BLaER1 (cell line): ENCODE data around the gene FAM83D.

Experiments used
- H3K27ac ChIP-seq: shearing (Covaris generic); formaldehyde crosslinking; 2 replicates; pipeline ENCODE4 v1.8.1; 2022
- H3K27me3 ChIP-seq: shearing (Covaris generic); formaldehyde crosslinking; 2 replicates; pipeline ENCODE4 v1.8.1; 2022
- H3K36me3 ChIP-seq: shearing (Covaris generic); formaldehyde crosslinking; 2 replicates; pipeline ENCODE4 v1.8.1; 2022
- H3K4me1 ChIP-seq: shearing (Covaris generic); formaldehyde crosslinking; 2 replicates; pipeline ENCODE4 v1.8.1; 2022
- H3K4me2 ChIP-seq: shearing (Covaris generic); formaldehyde crosslinking; 2 replicates; pipeline ENCODE4 v1.8.1; 2022
- H3K4me3 ChIP-seq: shearing (Covaris generic); formaldehyde crosslinking; 2 replicates; pipeline ENCODE4 v1.8.1; 2022
- H3K9ac ChIP-seq: shearing (Covaris generic); formaldehyde crosslinking; 2 replicates; pipeline ENCODE4 v1.8.1; 2022
- H3K9me3 ChIP-seq: shearing (Covaris generic); formaldehyde crosslinking; 2 replicates; pipeline ENCODE4 v1.8.1; 2022
- H4K20me1 ChIP-seq: shearing (Covaris generic); formaldehyde crosslinking; 2 replicates; pipeline ENCODE4 v1.8.1; 2022
- Cebpa-rat ChIP-seq: shearing (Covaris generic); IDR thresholded peaks from 2 replicates; pipeline ENCODE4 v1.8.1; 2022

FAM83D gene

GRCh38 chr20:38915355-38915754, 10.9 kb upstream of the FAM83D start:
- no peak for TF ChIP-seq Cebpa-rat
- Histone ChIP-seq H3K27me3 (no peaks in the 10 kb centered on the region), H4K20me1 (no peaks in the 10 kb centered on the region), H3K4me3 (no peak overlapping the region), H3K9ac (no peak overlapping the region), H3K27ac (no peak overlapping the region), H3K4me1 (no peaks in the 10 kb centered on the region), H3K4me2 (no peak overlapping the region), H3K9me3 (no peaks in the 10 kb centered on the region), H3K36me3 (peaks cover 36% of the 10 kb centered on the region)

DNA sequence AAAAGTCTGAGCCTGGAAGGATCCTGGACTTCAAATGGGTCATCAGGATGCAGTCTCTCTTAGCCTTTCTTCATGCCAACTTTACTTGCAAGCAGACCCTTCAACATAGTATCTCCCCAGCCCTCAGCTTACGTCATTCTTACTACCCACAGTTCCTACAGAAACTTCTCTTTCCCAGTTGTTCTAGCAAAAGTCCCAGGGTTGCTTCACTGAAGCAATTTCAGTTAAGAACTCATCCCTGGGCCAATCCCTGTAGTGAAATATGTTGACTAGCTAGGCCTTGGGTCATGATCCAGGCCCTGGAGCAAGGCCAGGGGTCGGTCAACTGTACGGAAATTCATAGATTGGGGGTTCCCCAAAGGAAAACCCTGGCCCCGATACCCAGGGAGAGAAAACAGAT, 8.6 kb upstream of the FAM83D start:
- no peaks in the 10 kb centered on the region for H3K27me3 ChIP-seq
- TF ChIP-seq Cebpa-rat, result no peak
- no peaks in the 10 kb centered on the region for H3K9me3 ChIP-seq

DNA sequence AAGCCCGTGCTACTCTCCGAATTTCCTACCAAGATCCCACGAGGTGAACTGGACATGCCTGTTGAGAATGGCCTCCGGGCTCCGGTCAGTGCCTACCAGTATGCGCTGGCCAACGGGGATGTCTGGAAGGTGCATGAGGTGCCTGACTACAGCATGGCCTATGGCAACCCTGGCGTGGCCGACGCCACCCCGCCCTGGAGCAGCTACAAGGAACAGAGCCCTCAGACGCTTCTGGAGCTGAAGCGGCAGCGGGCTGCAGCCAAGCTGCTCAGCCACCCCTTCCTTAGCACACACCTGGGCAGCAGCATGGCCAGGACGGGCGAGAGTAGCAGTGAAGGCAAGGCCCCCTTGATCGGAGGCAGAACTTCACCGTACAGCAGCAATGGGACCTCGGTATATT, 8.0 kb upstream of the FAM83D start:
- no peaks in the 10 kb centered on the region for H3K4me1 ChIP-seq
- H3K9me3 ChIP-seq, result no peaks in the 10 kb centered on the region
- H3K4me3 ChIP-seq, result no peak overlapping the region
- H3K4me2 ChIP-seq, result no peak overlapping the region
- no peaks in the 10 kb centered on the region for H4K20me1 ChIP-seq
- no peak overlapping the region for H3K9ac ChIP-seq
- no peak for TF ChIP-seq Cebpa-rat
- no peak overlapping the region for H3K27ac ChIP-seq
- peaks cover 37% of the 10 kb centered on the region for H3K36me3 ChIP-seq
- H3K27me3 ChIP-seq, result no peaks in the 10 kb centered on the region

More for the DNA sequence above, 8.6 kb upstream of the FAM83D start:
- Histone ChIP-seq H3K27ac (no peak overlapping the region), H3K36me3 (peaks cover 37% of the 10 kb centered on the region), H3K4me2 (no peak overlapping the region), H3K4me3 (no peak overlapping the region), H3K4me1 (no peaks in the 10 kb centered on the region), H4K20me1 (no peaks in the 10 kb centered on the region), H3K9ac (no peak overlapping the region)

- H3K9ac ChIP-seq, result no peak overlapping the region
- no peak for TF ChIP-seq Cebpa-rat
- H3K4me1 ChIP-seq, result no peaks in the 10 kb centered on the region
- H3K9me3 ChIP-seq, result no peaks in the 10 kb centered on the region
- H4K20me1 ChIP-seq, result no peaks in the 10 kb centered on the region
- H3K27ac ChIP-seq, result no peak overlapping the region
- no peak overlapping the region for H3K4me2 ChIP-seq
- H3K4me3 ChIP-seq, result no peak overlapping the region
- H3K36me3 ChIP-seq, result peaks cover 31% of the 10 kb centered on the region
- no peaks in the 10 kb centered on the region for H3K27me3 ChIP-seq
Measured at GRCh38 chr20:38919683-38920082, 6.5 kb upstream of the FAM83D start.

GRCh38 chr20:38920411-38920810, 5.8 kb upstream of the FAM83D start:
- no peak for TF ChIP-seq Cebpa-rat
- Histone ChIP-seq H3K36me3 (peaks cover 29% of the 10 kb centered on the region), H3K9me3 (no peaks in the 10 kb centered on the region), H4K20me1 (no peaks in the 10 kb centered on the region), H3K27me3 (no peaks in the 10 kb centered on the region), H3K27ac (no peak overlapping the region), H3K9ac (no peak overlapping the region), H3K4me3 (no peak overlapping the region), H3K4me1 (no peaks in the 10 kb centered on the region), H3K4me2 (no peak overlapping the region)

GRCh38 chr20:38920851-38921250, 5.4 kb upstream of the FAM83D start:
- no peak overlapping the region for H3K9ac ChIP-seq
- H3K27ac ChIP-seq, result no peak overlapping the region
- H3K4me1 ChIP-seq, result no peaks in the 10 kb centered on the region
- no peak overlapping the region for H3K4me3 ChIP-seq
- H3K27me3 ChIP-seq, result no peaks in the 10 kb centered on the region
- no peaks in the 10 kb centered on the region for H4K20me1 ChIP-seq
- peaks cover 26% of the 10 kb centered on the region for H3K36me3 ChIP-seq
- TF ChIP-seq Cebpa-rat, result no peak
- H3K4me2 ChIP-seq, result no peak overlapping the region
- no peaks in the 10 kb centered on the region for H3K9me3 ChIP-seq

DNA sequence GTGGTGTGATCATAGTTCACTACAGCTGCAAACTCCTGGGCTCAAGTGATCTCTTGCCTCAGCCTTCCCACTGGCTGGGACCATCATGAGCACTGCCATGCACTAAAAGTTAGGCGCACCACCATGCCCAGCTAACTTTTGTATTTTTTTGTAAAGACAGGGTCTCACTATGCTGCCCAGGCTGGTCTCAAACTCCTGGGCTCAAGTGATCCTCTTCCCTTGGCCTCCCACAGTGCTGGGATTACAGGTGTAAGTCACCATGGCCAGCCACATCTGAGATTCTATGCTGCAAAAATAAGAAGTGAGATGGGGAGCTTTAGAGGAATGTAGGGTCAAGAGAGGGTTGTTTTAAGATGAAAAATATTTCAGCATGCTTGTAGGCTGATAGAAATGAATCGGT, 1.5 kb upstream of the FAM83D start:
- Histone ChIP-seq H3K27ac (no peak overlapping the region), H3K4me1 (peaks cover 27% of the 10 kb centered on the region), H3K36me3 (peaks cover 11% of the 10 kb centered on the region), H3K9ac (no peak overlapping the region), H3K4me2 (no peak overlapping the region), H3K27me3 (no peaks in the 10 kb centered on the region), H4K20me1 (peaks cover 24% of the 10 kb centered on the region), H3K4me3 (no peak overlapping the region), H3K9me3 (no peaks in the 10 kb centered on the region)
- no peak for TF ChIP-seq Cebpa-rat

- peak overlapping the region; percentile 93 for H3K27ac ChIP-seq
- peaks cover 47% of the 10 kb centered on the region for H4K20me1 ChIP-seq
- H3K9me3 ChIP-seq, result no peaks in the 10 kb centered on the region
- no peak for TF ChIP-seq Cebpa-rat
- H3K36me3 ChIP-seq, result peaks cover 25% of the 10 kb centered on the region
- peak overlapping the region; percentile 95 for H3K9ac ChIP-seq
- peak overlapping the region; percentile 92 for H3K4me3 ChIP-seq
- H3K4me1 ChIP-seq, result peaks cover 46% of the 10 kb centered on the region
- H3K27me3 ChIP-seq, result no peaks in the 10 kb centered on the region
- peak overlapping the region; percentile 86 for H3K4me2 ChIP-seq
Measured at GRCh38 chr20:38926934-38927616, 858 bp downstream of the FAM83D start.

DNA sequence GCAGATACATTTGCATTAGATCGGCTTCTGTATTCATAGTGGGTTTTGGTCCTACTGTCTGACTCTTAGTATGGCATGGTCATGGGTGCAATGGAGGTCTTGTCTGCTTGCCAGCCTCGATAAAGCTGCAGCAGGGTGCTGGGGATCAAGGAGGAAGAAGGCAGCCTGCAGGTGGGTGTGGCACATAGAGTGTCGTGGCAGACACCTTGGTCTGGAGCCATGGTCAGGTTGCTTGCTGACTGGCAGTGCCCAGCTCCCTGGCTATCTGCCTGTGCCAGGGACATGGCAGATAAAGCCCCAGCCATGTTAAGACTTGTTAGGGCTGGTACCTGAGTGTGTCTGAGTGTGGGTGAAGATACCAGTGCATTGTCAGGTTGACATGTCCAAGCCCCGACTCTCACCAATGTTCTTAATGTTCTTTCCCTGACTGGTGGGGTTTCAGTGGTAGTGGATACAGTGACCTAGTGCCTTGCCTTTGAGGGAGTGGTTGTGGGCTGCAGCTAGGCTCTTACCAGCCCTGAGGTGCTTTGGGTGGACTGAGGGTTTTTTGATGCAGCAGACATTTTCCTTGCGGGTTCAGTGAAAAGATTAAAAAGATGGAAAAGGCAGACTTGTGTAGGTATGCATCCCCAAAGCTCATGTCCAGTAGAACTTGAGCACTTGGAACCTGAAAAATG, 1.8 kb downstream of the FAM83D start:
- H3K9me3 ChIP-seq, result no peaks in the 10 kb centered on the region
- H3K9ac ChIP-seq, result peak overlapping the region; percentile 95; the same call in 1 of the 2 replicates
- TF ChIP-seq Cebpa-rat, result no peak
- H3K27me3 ChIP-seq, result no peaks in the 10 kb centered on the region
- H3K36me3 ChIP-seq, result peaks cover 34% of the 10 kb centered on the region
- H3K4me2 ChIP-seq, result peak overlapping the region; percentile 86
- peaks cover 57% of the 10 kb centered on the region for H4K20me1 ChIP-seq
- peaks cover 48% of the 10 kb centered on the region for H3K4me1 ChIP-seq
- H3K4me3 ChIP-seq, result peak overlapping the region; percentile 92
- no peak overlapping the region; the same call in 1 of the 2 replicates for H3K27ac ChIP-seq

DNA sequence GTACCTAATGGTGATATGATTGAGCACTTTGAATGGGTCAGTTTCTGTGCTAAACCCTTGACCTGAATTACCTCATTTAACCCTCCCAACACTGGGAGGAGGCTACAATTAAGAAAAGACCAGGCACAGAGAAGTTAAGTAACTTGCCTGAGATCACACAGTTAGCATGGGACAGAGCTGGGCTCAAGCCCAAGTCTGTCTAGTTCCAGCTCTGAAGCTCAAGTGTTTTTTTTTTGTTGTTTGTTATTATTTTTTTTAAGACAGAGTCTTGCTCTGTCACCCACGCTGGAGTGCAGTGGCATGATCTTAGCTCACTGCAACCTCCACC, 4.0 kb downstream of the FAM83D start:
- Histone ChIP-seq H3K4me1 (peaks cover 49% of the 10 kb centered on the region), H4K20me1 (peaks cover 79% of the 10 kb centered on the region), H3K9me3 (no peaks in the 10 kb centered on the region), H3K9ac (no peak overlapping the region), H3K36me3 (peaks cover 54% of the 10 kb centered on the region), H3K4me2 (peak overlapping the region; percentile 86; the same call in 1 of the 2 replicates), H3K27me3 (no peaks in the 10 kb centered on the region), H3K4me3 (no peak overlapping the region), H3K27ac (no peak overlapping the region)
- no peak for TF ChIP-seq Cebpa-rat
